ENCODE data around the gene SP100.

Gene SP100

DNA sequence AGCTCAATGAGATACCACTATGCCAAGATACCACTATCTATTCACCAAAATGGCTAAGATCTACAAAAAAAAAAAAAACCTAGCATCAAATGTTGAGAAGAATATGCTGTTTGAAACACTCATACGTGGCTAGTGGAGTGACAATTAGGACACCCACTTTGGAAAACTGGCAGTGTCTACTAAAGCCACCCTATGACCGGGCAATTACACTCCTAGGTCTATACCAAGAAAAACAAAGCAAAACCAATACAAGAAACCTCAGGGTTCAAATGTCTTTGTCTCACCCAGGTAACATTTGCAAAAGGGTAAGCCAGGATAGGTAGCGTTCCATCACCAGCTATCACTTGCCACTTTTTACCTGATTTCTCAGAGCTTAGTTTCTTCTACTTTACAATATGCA lies 173.0 kb downstream of the SP100 start:
- no peak for DNase-seq (ENCODE audit: low read depth)
- H3K4me3 ChIP-seq (ENCODE audit: low read depth, low read length), result no peak overlapping the region
- TF ChIP-seq, protein P1, sequence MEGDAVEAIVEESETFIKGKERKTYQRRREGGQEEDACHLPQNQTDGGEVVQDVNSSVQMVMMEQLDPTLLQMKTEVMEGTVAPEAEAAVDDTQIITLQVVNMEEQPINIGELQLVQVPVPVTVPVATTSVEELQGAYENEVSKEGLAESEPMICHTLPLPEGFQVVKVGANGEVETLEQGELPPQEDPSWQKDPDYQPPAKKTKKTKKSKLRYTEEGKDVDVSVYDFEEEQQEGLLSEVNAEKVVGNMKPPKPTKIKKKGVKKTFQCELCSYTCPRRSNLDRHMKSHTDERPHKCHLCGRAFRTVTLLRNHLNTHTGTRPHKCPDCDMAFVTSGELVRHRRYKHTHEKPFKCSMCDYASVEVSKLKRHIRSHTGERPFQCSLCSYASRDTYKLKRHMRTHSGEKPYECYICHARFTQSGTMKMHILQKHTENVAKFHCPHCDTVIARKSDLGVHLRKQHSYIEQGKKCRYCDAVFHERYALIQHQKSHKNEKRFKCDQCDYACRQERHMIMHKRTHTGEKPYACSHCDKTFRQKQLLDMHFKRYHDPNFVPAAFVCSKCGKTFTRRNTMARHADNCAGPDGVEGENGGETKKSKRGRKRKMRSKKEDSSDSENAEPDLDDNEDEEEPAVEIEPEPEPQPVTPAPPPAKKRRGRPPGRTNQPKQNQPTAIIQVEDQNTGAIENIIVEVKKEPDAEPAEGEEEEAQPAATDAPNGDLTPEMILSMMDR (conservative IDR thresholded peaks at IDR 0.05; ENCODE audit: low read depth, low read length), result no peak

DNA sequence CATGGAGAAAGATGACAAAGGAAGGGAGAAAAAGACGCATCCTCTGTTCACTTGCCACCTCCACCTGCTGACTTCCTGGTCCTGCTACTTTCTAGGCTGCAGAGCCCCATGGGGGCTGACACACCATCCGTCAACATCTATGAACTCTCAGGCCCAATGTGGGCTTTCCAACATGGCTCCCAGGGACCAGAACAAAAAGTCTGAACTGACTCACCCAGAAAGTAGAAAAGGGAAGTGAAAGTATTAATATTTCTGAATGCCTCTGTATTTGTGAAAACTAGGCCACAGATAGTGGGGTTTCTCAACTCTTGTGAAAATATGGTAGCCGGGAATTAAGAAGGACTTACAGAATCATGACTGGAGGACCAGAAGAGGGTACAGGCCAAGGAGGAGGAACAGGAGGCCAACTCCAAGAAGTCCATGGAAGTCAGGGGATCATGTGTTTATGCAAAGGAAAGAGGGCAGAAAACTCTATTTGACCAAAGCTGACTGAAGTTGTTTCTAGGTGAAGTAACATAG lies 173.6 kb downstream of the SP100 start:
- TF ChIP-seq, protein P1 (conservative IDR thresholded peaks at IDR 0.05; ENCODE audit: low read depth, low read length), result no peak
- no peak for DNase-seq (ENCODE audit: low read depth)

DNA sequence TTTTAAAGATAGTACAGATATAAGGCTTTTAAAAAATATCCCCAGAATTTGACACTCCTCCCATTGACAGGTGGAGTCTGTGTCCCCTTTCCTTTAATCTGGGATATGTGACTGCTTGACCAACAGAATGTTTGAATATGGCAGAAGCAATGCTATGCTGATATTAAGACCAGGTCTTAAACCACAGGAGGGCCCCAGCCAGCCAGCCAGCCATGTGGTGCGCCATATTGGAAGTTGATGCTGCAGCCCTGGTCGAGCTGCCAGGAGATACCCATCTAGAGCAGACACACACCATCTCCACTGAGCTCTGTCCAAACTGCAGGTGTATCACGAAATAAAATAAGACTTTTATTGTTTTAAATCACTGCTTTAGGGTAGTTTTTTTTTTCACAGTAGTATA lies 174.3 kb downstream of the SP100 start:
- H3K4me3 ChIP-seq (ENCODE audit: low read depth, low read length), result no peak overlapping the region
- TF ChIP-seq, protein P1 (conservative IDR thresholded peaks at IDR 0.05; ENCODE audit: low read depth, low read length), result no peak
- DNase-seq (ENCODE audit: low read depth), result no peak

More for the DNA sequence above, 173.6 kb downstream of the SP100 start:
- no peak overlapping the region for H3K4me3 ChIP-seq (ENCODE audit: low read depth, low read length)

DNA sequence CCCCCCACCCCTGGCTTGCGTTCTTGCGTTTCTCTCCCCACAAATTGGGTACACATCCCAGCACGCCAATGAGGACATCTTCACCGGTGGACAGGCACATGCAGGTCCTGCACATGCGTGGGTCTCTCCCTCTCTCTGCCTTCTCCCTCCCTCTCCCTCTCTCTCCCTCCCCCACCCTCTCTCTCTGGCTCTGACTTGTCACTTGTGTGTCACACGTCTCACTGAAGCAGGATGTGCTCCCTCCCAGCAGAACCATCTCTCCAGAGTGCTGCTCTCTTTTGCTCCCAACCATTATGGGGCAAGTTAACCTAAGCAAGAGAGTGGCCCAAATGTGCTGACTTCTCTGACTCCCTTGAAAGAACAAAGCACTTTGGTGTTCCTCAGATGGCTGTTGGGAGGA lies 175.8 kb downstream of the SP100 start:
- TF ChIP-seq, protein P1 (conservative IDR thresholded peaks at IDR 0.05; ENCODE audit: low read depth, low read length), result no peak
- DNase-seq (ENCODE audit: low read depth), result no peak

DNA sequence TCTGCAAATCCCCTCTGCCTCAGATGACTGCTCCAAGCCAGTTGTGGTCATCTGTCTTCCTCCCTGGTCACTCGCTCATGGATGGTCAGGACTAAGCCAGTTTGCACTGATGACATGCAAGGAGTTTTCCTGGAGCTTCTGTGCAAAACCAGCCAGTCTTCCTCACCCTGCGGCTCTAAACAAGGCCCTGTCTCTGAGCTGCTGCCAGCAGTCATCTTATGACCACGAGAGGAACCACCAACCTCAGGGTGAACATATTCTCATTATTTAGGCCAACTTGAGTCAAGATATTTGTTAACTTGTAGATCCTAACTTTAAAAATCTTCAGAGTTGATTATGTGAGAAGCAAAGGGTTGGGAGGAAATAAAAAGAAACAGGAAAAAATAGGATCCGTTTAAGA lies 176.8 kb downstream of the SP100 start:
- no peak overlapping the region for H3K4me3 ChIP-seq (ENCODE audit: low read depth, low read length)
- DNase-seq (ENCODE audit: low read depth), result no peak
- TF ChIP-seq, protein P1 (conservative IDR thresholded peaks at IDR 0.05; ENCODE audit: low read depth, low read length), result no peak

More for the DNA sequence above, 175.8 kb downstream of the SP100 start:
- no peak overlapping the region for H3K4me3 ChIP-seq (ENCODE audit: low read depth, low read length)

All from choroid plexus epithelial cell (primary cell).